Hematopoietic multipotent progenitor cell treated with erythropoietin and hydrocortisone succinate and interleukin-3 and kit ligand, for 6 days (in vitro differentiated cells): Measurements from ENCODE around the gene ZC2HC1C.
"Not testable (repeated sequence)": the region's sequence is repeated elsewhere in the genome, so short reads cannot be mapped to it uniquely, and the experiment has no call there.

Source experiments
- DNase-seq: peaks from one replicate; pipeline ENCODE4 v3.0.0-alpha.2; 2015

Gene ZC2HC1C

GRCh38 chr14:75059642-75060041 lies 9.8 kb upstream of the ZC2HC1C start:
- DNase-seq: no peak

- DNase-seq: no peak
These were observed 9.0 kb upstream of the ZC2HC1C start for GRCh38 chr14:75060420-75060819.

- peak; percentile 22 for DNase-seq
These were observed 6.4 kb upstream of the ZC2HC1C start for GRCh38 chr14:75063013-75063412.

- DNase-seq: peak; percentile 96
These were observed 5.8 kb upstream of the ZC2HC1C start, which contains the start of gene ACYP1 for GRCh38 chr14:75063491-75064204. ACYP1 (minus strand) TSS chr14:75064024; CDS start chr14:75063553, 471 bp downstream.

GRCh38 chr14:75064205-75064567 lies 5.3 kb upstream of the ZC2HC1C start:
- DNase-seq: no peak

- DNase-seq: no peak
These were observed 2.8 kb upstream of the ZC2HC1C start for GRCh38 chr14:75066691-75067090.

- no peak for DNase-seq
These were observed 2.2 kb upstream of the ZC2HC1C start for GRCh38 chr14:75067212-75067611.

- not testable (repeated sequence) for DNase-seq
These were observed 1.7 kb upstream of the ZC2HC1C start for GRCh38 chr14:75067765-75068164.

GRCh38 chr14:75068294-75069120 lies 934 bp upstream of the ZC2HC1C start:
- no peak for DNase-seq

- DNase-seq: no peak
These were observed 337 bp downstream of the ZC2HC1C start for GRCh38 chr14:75069811-75070145.

GRCh38 chr14:75070383-75070782 lies 942 bp downstream of the ZC2HC1C start:
- DNase-seq: no peak

GRCh38 chr14:75077794-75078193 lies 8.4 kb downstream of the ZC2HC1C start:
- no peak for DNase-seq

GRCh38 chr14:75079521-75079920 lies 10.1 kb downstream of the ZC2HC1C start:
- DNase-seq: no peak

- no peak for DNase-seq
These were observed 12.3 kb downstream of the ZC2HC1C start for GRCh38 chr14:75081660-75082229.

- DNase-seq: no peak
These were observed 13.8 kb downstream of the ZC2HC1C start for GRCh38 chr14:75083271-75083670.

GRCh38 chr14:75084513-75084912 lies 15.1 kb downstream of the ZC2HC1C start:
- DNase-seq: no peak

- no peak for DNase-seq
These were observed 18.7 kb downstream of the ZC2HC1C start for GRCh38 chr14:75088153-75088552.

GRCh38 chr14:75088566-75089373 lies 19.3 kb downstream of the ZC2HC1C start:
- DNase-seq: peak; percentile 84

- DNase-seq: no peak
These were observed 20.9 kb downstream of the ZC2HC1C start for GRCh38 chr14:75090353-75090752.

- DNase-seq: no peak
These were observed 21.8 kb downstream of the ZC2HC1C start for GRCh38 chr14:75091251-75091650.

GRCh38 chr14:75092698-75093097 lies 23.3 kb downstream of the ZC2HC1C start:
- DNase-seq: no peak

- DNase-seq: no peak
These were observed 25.5 kb downstream of the ZC2HC1C start for GRCh38 chr14:75094896-75095295.

- DNase-seq: no peak
These were observed 26.2 kb downstream of the ZC2HC1C start for GRCh38 chr14:75095690-75096089.
